Mucosa of rectum (tissue), 2 donors: Measurements from ENCODE around the gene NOXRED1.
"Not testable (repeated sequence)": the region's sequence is repeated elsewhere in the genome, so short reads cannot be mapped to it uniquely, and the experiment has no call there.

ENCODE experiments used
- H3K27ac ChIP-seq, 2 donors: one replicate each; pipeline ENCODE4 v1.7.0; 2013; ENCODE audit warnings: inconsistent platforms in 2 of 2, low read depth in 2 of 2, low read length in 2 of 2
- H3K27me3 ChIP-seq, 2 donors: one replicate each; pipeline ENCODE4 v1.7.0; 2013; ENCODE audit warnings: low read length in 2 of 2; ENCODE audit not compliant: control insufficient read depth in 2 of 2, insufficient read depth in 2 of 2
- H3K36me3 ChIP-seq, 2 donors: one replicate each; pipeline ENCODE4 v1.7.0; 2013; ENCODE audit warnings: low read length in 2 of 2; ENCODE audit not compliant: control insufficient read depth in 2 of 2, insufficient read depth in 2 of 2
- H3K4me1 ChIP-seq, 2 donors: one replicate each; pipeline ENCODE4 v1.7.0; 2013; ENCODE audit warnings: low read length in 2 of 2, mild to moderate bottlenecking in 1 of 2; ENCODE audit not compliant: control insufficient read depth in 2 of 2, insufficient read depth in 2 of 2
- H3K4me3 ChIP-seq, 2 donors: one replicate each; pipeline ENCODE4 v1.7.0; 2013; ENCODE audit warnings: low read length in 2 of 2
- H3K9ac ChIP-seq, 2 donors: one replicate each; pipeline ENCODE4 v1.7.0; 2013; ENCODE audit warnings: low read length in 2 of 2, low read depth in 1 of 2, mild to moderate bottlenecking in 1 of 2
- H3K9me3 ChIP-seq, 2 donors: one replicate each; pipeline ENCODE4 v1.7.0; 2013; ENCODE audit warnings: low read length in 2 of 2; ENCODE audit not compliant: control insufficient read depth in 2 of 2
- donor health status: healthy.
- donor health status: Normal muscosa, but diverticular disease.

The NOXRED1 gene

GRCh38 chr14:77455966-77456640, 32.8 kb upstream of the NOXRED1 start:
- Histone ChIP-seq H3K36me3 (peaks cover 16 to 28% of the 10 kb centered on the region in 2 donors), H3K27ac (no peak overlapping the region), H3K27me3 (no peaks in the 10 kb centered on the region), H3K4me3 (peak overlapping the region in 1 of 2 donors; percentile 97), H3K4me1 (peaks cover 18 to 25% of the 10 kb centered on the region in 2 donors), H3K9me3 (no peaks in the 10 kb centered on the region), H3K9ac (peak overlapping the region in 1 of 2 donors; percentile 88)

GRCh38 chr14:77442196-77442595, 18.9 kb upstream of the NOXRED1 start:
- Histone ChIP-seq H3K4me3 (no peak overlapping the region), H3K9me3 (no peaks in the 10 kb centered on the region), H3K36me3 (peaks cover 51 to 53% of the 10 kb centered on the region in 2 donors), H3K27me3 (no peaks in the 10 kb centered on the region), H3K4me1 (no peaks in the 10 kb centered on the region), H3K27ac (no peak overlapping the region), H3K9ac (no peak overlapping the region)

GRCh38 chr14:77439861-77440260, 16.5 kb upstream of the NOXRED1 start:
- H3K9me3 ChIP-seq = no peaks in the 10 kb centered on the region
- H3K27ac ChIP-seq = no peak overlapping the region
- H3K36me3 ChIP-seq = peaks cover 61 to 65% of the 10 kb centered on the region in 2 donors
- H3K27me3 ChIP-seq = no peaks in the 10 kb centered on the region
- no peaks in the 10 kb centered on the region for H3K4me1 ChIP-seq
- H3K9ac ChIP-seq = no peak overlapping the region
- no peak overlapping the region for H3K4me3 ChIP-seq

GRCh38 chr14:77438596-77438995, 15.3 kb upstream of the NOXRED1 start:
- no peak overlapping the region for H3K9ac ChIP-seq
- H3K4me3 ChIP-seq = no peak overlapping the region
- H3K27me3 ChIP-seq = no peaks in the 10 kb centered on the region
- peaks cover 62 to 65% of the 10 kb centered on the region in 2 donors for H3K36me3 ChIP-seq
- H3K9me3 ChIP-seq = no peaks in the 10 kb centered on the region
- no peak overlapping the region for H3K27ac ChIP-seq
- no peaks in the 10 kb centered on the region for H3K4me1 ChIP-seq

- Histone ChIP-seq H3K9me3 (no peaks in the 10 kb centered on the region), H3K27ac (no peak overlapping the region), H3K36me3 (peaks cover 49 to 53% of the 10 kb centered on the region in 2 donors), H3K4me3 (no peak overlapping the region), H3K27me3 (no peaks in the 10 kb centered on the region), H3K9ac (no peak overlapping the region), H3K4me1 (no peaks in the 10 kb centered on the region)
These were observed 12.7 kb upstream of the NOXRED1 start for GRCh38 chr14:77436042-77436441.

GRCh38 chr14:77426396-77426795, 3.1 kb upstream of the NOXRED1 start:
- Histone ChIP-seq H3K4me1 (no peaks in the 10 kb centered on the region), H3K9me3 (no peaks in the 10 kb centered on the region), H3K27ac (no peak overlapping the region), H3K36me3 (peaks cover 65 to 66% of the 10 kb centered on the region in 2 donors), H3K27me3 (no peaks in the 10 kb centered on the region), H3K9ac (no peak overlapping the region), H3K4me3 (no peak overlapping the region)

GRCh38 chr14:77424862-77425261, 1.5 kb upstream of the NOXRED1 start:
- no peak overlapping the region for H3K4me3 ChIP-seq
- no peaks in the 10 kb centered on the region for H3K4me1 ChIP-seq
- H3K36me3 ChIP-seq = peaks cover 63 to 64% of the 10 kb centered on the region in 2 donors
- no peak overlapping the region for H3K27ac ChIP-seq
- H3K9ac ChIP-seq = no peak overlapping the region
- H3K9me3 ChIP-seq = peaks cover 0 to under 1% of the 10 kb centered on the region in 2 donors
- H3K27me3 ChIP-seq = no peaks in the 10 kb centered on the region

GRCh38 chr14:77421201-77421600, 2.1 kb downstream of the NOXRED1 start:
- Histone ChIP-seq H3K27ac (no peak overlapping the region), H3K9me3 (peaks cover 0 to 2% of the 10 kb centered on the region in 2 donors), H3K27me3 (no peaks in the 10 kb centered on the region), H3K9ac (no peak overlapping the region), H3K36me3 (peaks cover 28 to 29% of the 10 kb centered on the region in 2 donors), H3K4me3 (no peak overlapping the region), H3K4me1 (no peaks in the 10 kb centered on the region)

- H3K27ac ChIP-seq = no peak overlapping the region
- H3K4me1 ChIP-seq = no peaks in the 10 kb centered on the region
- no peak overlapping the region for H3K9ac ChIP-seq
- no peaks in the 10 kb centered on the region for H3K27me3 ChIP-seq
- H3K36me3 ChIP-seq = no peaks in the 10 kb centered on the region
- peaks cover 0 to 2% of the 10 kb centered on the region in 2 donors for H3K9me3 ChIP-seq
- no peak overlapping the region for H3K4me3 ChIP-seq
These were observed 6.5 kb downstream of the NOXRED1 start for GRCh38 chr14:77416836-77417235.

GRCh38 chr14:77416098-77416497, 7.2 kb downstream of the NOXRED1 start:
- not testable (repeated sequence) for H3K4me3 ChIP-seq, H3K4me1 ChIP-seq, H3K9ac ChIP-seq, H3K27ac ChIP-seq, H3K9me3 ChIP-seq, H3K27me3 ChIP-seq, H3K36me3 ChIP-seq
